ENCODE results near the gene COX6B2. TPM values are rescaled to one million over a fixed set of nuclear protein-coding genes. Genes with fewer than 3 reads are reported as not detected.

Gene COX6B2
- total and polyA plus RNA-seq, 2 of the 13 experiments (the other 11 are each of a cell fraction or from before 2014, with no cell fraction given) = 0.21 TPM; not detected in 1

DNA sequence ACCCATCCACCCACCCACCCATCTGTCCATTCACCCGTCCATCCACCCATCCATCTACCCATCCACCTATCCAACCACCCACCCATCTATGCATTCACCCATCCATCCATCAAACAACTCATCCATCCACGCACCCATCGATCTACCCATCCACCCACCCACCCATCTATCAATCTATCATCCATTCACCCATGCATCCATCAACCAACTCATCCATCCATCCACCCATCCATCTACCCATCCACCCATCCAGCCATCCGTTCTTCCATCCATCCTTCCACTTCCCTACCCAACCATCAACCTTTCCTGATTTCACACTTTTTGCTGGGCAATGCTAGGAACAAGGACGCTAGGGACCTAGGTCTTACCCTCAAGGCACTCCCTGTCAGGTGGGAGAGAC lies 27.5 kb upstream of the COX6B2 start (continued):
- TF ChIP-seq, protein P1, sequence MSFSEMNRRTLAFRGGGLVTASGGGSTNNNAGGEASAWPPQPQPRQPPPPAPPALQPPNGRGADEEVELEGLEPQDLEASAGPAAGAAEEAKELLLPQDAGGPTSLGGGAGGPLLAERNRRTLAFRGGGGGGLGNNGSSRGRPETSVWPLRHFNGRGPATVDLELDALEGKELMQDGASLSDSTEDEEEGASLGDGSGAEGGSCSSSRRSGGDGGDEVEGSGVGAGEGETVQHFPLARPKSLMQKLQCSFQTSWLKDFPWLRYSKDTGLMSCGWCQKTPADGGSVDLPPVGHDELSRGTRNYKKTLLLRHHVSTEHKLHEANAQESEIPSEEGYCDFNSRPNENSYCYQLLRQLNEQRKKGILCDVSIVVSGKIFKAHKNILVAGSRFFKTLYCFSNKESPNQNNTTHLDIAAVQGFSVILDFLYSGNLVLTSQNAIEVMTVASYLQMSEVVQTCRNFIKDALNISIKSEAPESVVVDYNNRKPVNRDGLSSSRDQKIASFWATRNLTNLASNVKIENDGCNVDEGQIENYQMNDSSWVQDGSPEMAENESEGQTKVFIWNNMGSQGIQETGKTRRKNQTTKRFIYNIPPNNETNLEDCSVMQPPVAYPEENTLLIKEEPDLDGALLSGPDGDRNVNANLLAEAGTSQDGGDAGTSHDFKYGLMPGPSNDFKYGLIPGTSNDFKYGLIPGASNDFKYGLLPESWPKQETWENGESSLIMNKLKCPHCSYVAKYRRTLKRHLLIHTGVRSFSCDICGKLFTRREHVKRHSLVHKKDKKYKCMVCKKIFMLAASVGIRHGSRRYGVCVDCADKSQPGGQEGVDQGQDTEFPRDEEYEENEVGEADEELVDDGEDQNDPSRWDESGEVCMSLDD (CRISPR knock-in tag; IDR thresholded peaks at IDR 0.05; ENCODE audit: borderline replicate concordance) = no peak
- no peak for TF ChIP-seq ZFX (CRISPR knock-in tag; IDR thresholded peaks at IDR 0.05; ENCODE audit: low read depth)
- no peak for TF ChIP-seq XBP1 (CRISPR knock-in tag; IDR thresholded peaks at IDR 0.05)
- TF ChIP-seq HNRNPH1 (optimal IDR thresholded peaks at IDR 0.05; ENCODE audit: low read depth, low read length) = no peak

DNA sequence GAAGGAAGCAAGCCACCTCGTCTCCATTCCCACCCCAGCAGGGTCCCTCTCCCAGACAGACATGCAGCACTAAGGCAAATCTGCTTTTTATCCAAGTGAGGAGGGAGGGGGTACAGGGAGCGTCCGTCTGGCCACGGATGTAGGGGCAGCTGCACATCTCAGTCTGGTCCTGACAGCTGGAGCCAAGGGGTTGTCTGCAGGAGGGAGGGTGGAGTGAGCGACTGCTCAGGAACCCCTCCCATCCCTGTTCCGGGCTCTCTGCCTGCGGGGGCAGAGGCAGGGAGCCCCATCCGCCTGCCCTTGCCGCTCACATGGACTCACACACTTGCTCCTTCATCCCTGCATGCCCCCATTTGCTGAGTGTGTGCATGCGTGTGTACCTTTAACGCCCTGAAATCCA lies 24.7 kb upstream of the COX6B2 start:
- Histone ChIP-seq H3K9ac (ENCODE audit: insufficient read depth, low read depth, low read length) (no peak overlapping the region), H2AFZ (ENCODE audit: low read length) (no peak overlapping the region), H3K4me1 (ENCODE audit: insufficient read depth, low read length) (peaks cover 50% of the 10 kb centered on the region), H3K27ac (ENCODE audit: extremely low read length, insufficient read depth, low read length) (no peak overlapping the region), H3K9me3 (ENCODE audit: low read length) (no peaks in the 10 kb centered on the region), H3K4me2 (ENCODE audit: low read depth, low read length) (no peak overlapping the region), H3K4me3 (replicated peaks in 1 of 3; ENCODE audit: insufficient read depth in 1 of 3, low read depth in 2 of 3, low read length in 3 of 3) (no peak overlapping the region), H3K36me3 (replicated peaks in 1 of 2; ENCODE audit: control insufficient read depth in 1 of 2, insufficient read depth in 2 of 2, low read length in 2 of 2) (no peaks in the 10 kb centered on the region), H4K20me1 (ENCODE audit: insufficient read depth, low read length) (no peaks in the 10 kb centered on the region), H3K79me2 (ENCODE audit: insufficient read depth, low read length) (no peaks in the 10 kb centered on the region), H3K27me3 (ENCODE audit: control insufficient read depth in 1 of 2, insufficient read depth in 2 of 2, low read length in 2 of 2) (0 out of 5 replicates have a peak, but pooled peaks cover 0 to 7% of the 10 kb centered on the region in 2 experiments)
- DNase-seq (ENCODE audit: low spot score) (no peak), ATAC-seq (no peak), FAIRE-seq (no peak)
- intact Hi-C loops (cut with micrococcal nuclease; ENCODE audit: unreplicated experiment) = no loop called here
- 44% methylated on average over 10 of the region's 11 CpGs for WGBS (ENCODE audit: low lambda C conversion rate)
- in situ Hi-C loops (cut with HindIII; ENCODE audit: extremely low pct_ligation_motif_present, low pct_unique_long_range_greater_than_20kb) = no loop called here
- ChIA-PET POLR2A (no interaction called here), CTCF (ENCODE audit: low intra/inter-chr PET ratio, low total read pairs) (no interaction called here)
- BruUV-seq (replicated peaks) = no TSS peak
- TF ChIP-seq BCL6 (CRISPR knock-in tag; IDR thresholded peaks at IDR 0.05) (no peak), PHB2 (IDR thresholded peaks at IDR 0.05; ENCODE audit: partially characterized antibody) (no peak), ZBTB26 (CRISPR knock-in tag; IDR thresholded peaks at IDR 0.05; ENCODE audit: borderline replicate concordance) (no peak), CAMTA2 (CRISPR knock-in tag; IDR thresholded peaks at IDR 0.05; ENCODE audit: borderline replicate concordance) (no peak), BRD4 (CRISPR knock-in tag; IDR thresholded peaks at IDR 0.05) (no peak), ZNF30 (CRISPR knock-in tag; IDR thresholded peaks at IDR 0.05) (no peak), GATAD1 (CRISPR knock-in tag; IDR thresholded peaks at IDR 0.05) (no peak), IKZF1 (IDR thresholded peaks at IDR 0.05) (no peak), ARNT (IDR thresholded peaks at IDR 0.05) (no peak)
- TF ChIP-seq, protein P2, sequence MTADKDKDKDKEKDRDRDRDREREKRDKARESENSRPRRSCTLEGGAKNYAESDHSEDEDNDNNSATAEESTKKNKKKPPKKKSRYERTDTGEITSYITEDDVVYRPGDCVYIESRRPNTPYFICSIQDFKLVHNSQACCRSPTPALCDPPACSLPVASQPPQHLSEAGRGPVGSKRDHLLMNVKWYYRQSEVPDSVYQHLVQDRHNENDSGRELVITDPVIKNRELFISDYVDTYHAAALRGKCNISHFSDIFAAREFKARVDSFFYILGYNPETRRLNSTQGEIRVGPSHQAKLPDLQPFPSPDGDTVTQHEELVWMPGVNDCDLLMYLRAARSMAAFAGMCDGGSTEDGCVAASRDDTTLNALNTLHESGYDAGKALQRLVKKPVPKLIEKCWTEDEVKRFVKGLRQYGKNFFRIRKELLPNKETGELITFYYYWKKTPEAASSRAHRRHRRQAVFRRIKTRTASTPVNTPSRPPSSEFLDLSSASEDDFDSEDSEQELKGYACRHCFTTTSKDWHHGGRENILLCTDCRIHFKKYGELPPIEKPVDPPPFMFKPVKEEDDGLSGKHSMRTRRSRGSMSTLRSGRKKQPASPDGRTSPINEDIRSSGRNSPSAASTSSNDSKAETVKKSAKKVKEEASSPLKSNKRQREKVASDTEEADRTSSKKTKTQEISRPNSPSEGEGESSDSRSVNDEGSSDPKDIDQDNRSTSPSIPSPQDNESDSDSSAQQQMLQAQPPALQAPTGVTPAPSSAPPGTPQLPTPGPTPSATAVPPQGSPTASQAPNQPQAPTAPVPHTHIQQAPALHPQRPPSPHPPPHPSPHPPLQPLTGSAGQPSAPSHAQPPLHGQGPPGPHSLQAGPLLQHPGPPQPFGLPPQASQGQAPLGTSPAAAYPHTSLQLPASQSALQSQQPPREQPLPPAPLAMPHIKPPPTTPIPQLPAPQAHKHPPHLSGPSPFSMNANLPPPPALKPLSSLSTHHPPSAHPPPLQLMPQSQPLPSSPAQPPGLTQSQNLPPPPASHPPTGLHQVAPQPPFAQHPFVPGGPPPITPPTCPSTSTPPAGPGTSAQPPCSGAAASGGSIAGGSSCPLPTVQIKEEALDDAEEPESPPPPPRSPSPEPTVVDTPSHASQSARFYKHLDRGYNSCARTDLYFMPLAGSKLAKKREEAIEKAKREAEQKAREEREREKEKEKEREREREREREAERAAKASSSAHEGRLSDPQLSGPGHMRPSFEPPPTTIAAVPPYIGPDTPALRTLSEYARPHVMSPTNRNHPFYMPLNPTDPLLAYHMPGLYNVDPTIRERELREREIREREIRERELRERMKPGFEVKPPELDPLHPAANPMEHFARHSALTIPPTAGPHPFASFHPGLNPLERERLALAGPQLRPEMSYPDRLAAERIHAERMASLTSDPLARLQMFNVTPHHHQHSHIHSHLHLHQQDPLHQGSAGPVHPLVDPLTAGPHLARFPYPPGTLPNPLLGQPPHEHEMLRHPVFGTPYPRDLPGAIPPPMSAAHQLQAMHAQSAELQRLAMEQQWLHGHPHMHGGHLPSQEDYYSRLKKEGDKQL (CRISPR knock-in tag; IDR thresholded peaks at IDR 0.05; ENCODE audit: low read depth) = no peak
- TF ChIP-seq, protein P3, sequence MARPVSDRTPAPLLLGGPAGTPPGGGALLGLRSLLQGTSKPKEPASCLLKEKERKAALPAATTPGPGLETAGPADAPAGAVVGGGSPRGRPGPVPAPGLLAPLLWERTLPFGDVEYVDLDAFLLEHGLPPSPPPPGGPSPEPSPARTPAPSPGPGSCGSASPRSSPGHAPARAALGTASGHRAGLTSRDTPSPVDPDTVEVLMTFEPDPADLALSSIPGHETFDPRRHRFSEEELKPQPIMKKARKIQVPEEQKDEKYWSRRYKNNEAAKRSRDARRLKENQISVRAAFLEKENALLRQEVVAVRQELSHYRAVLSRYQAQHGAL (CRISPR knock-in tag; IDR thresholded peaks at IDR 0.05; ENCODE audit: not compliant biosample characterization) = no peak

Measured in HepG2 (cell line).